Measurements from ENCODE around the gene CISD2.

GRCh38 chr4:102878901-102879300 lies 10.1 kb downstream of the CISD2 start:
- TF ChIP-seq TAF1 (IDR thresholded peaks at IDR 0.05; ENCODE audit: borderline replicate concordance, low read depth, low read length) (no peak), POLR2A (IDR thresholded peaks at IDR 0.05; ENCODE audit: low read depth, low read length) (no peak)
